Right lung (tissue), 5 donors: Measurements from ENCODE around the gene NPTXR. TPM values are rescaled to one million over a fixed set of nuclear protein-coding genes. Genes with fewer than 3 reads are reported as not detected.

Experiments
- DNase-seq, 2 donors: peaks; one replicate each; pipeline ENCODE4 v3.0.0-alpha.2; 2013
- polyA plus RNA-seq, 5 donors: library from polyadenylated mRNA; unstranded; fragments of 120-200 nt; gene quantifications; one replicate each; pipeline versions ENCODE4 v1.2.1 to v1.2.3, GENCODE V29; 2013; ENCODE audit warnings: inconsistent platforms in 1 of 5, low replicate concordance in 1 of 5; ENCODE audit not compliant: insufficient read length in 5 of 5, insufficient read depth in 1 of 5

Gene NPTXR
- polyA plus RNA-seq, 5 donors, result 7.0 to 12.5 (median 8.4) TPM

DNA sequence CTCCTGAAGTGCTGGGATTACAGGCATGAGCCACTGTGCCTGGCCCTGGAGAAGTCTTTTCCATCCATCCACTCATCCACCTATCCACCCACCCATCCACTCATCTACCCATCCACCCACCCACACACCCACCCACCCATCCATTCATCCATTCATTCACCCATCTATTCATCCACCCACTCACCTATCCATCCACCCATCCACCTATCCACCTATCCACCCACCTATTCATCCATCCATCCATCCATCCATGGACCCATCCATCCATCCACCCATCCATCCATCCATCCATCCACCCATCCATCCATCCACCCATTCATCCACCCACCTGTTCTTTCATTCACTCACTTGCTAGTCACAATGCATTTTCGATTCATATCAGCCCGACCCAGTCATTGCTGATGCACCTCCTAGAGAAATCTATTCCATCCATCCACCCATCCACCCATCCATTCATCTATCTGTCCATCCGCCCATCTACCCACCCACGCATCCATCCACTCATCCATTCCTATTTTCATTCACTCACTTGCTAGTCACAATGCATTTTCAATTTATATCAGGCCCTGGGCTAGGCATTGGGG, 70.4 kb downstream of the NPTXR start:
- no peak for DNase-seq

DNA sequence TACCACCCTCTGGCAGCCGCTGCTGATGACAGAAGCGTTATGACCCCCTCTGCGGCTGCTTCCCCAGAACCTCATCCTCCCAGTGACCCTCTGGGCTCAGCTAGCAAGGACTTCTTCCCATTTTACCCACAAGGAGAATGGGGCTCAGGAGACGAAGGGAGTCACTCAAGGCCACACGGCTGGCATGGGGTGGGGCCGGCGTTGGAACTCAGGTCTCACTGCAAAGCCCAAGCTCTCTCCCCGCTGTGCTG, 71.3 kb downstream of the NPTXR start:
- no peak for DNase-seq

DNA sequence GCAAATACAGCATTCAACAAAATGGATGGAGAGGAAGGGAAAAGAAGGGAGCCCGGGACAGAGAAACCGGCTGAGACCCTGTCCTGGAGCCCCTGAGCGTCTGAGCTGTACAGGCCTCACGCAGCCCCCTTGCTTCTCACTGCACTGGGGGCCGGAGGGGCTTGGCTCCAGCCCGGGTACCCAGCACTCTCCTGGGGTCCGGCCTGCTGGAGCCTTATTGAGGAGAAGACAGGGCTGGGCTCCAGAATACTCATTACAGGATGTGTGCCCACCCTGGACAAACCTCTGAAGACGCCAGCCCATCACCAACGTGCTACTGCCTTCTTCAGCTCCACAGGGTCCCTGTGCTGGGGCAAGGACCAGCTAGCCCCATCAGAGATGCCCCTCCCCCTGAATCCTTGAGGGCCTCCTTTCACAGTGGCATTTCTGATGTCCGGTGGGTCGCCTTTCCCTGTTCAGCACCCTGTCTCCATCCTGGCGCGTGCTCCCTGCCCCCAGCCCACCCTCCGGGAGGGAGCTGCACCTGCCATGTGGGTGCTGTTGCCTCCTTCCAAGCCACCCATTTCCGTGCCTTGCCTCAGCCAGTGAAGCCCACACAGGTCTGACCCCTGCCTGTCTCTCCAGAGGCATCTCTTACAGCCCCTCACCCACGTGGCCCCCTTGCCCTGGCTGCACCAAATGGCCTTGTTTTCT, 73.4 kb downstream of the NPTXR start:
- DNase-seq, result no peak

Other genes starting within 250 kb of the NPTXR start
- gene FAM227A, start 187.6 kb downstream of the NPTXR start, polyA plus RNA-seq, result 1 to 10 TPM; 4.5 to 7.1 (median 5.6) TPM
- gene CBY1, start 187.4 kb downstream of the NPTXR start, polyA plus RNA-seq, result 10 to 100 TPM; 44.9 to 59.3 (median 56.3) TPM
- gene TOMM22, start 162.1 kb downstream of the NPTXR start, polyA plus RNA-seq, result 10 to 100 TPM; 84.8 to 92.2 (median 86.0) TPM
- 10 to 100 TPM; 46.3 to 55.6 (median 47.7) TPM for gene JOSD1, start 143.1 kb downstream of the NPTXR start, polyA plus RNA-seq
- gene GTPBP1, start 138.1 kb downstream of the NPTXR start, polyA plus RNA-seq, result 10 to 100 TPM; 36.0 to 45.8 (median 40.5) TPM
- 10 to 100 TPM; 50.9 to 71.6 (median 62.2) TPM for gene SUN2, start 88.0 kb downstream of the NPTXR start, polyA plus RNA-seq
- 10 to 100 TPM; 32.2 to 40.6 (median 34.6) TPM for gene DNAL4, start 49.9 kb downstream of the NPTXR start, polyA plus RNA-seq
- gene CBX6, start 28.2 kb upstream of the NPTXR start, polyA plus RNA-seq, result 10 to 100 TPM; 20.9 to 42.7 (median 35.2) TPM
- under 1 TPM in 4 of 5 donors, not detected in 1; 0.15 to 0.40 (median 0.19) TPM for gene APOBEC3A, start 113.6 kb upstream of the NPTXR start, polyA plus RNA-seq
- 10 to 100 TPM in 1 of 5 donors, 1 to 10 TPM in 4; 2.9 to 10.3 (median 5.7) TPM for gene APOBEC3B, start 138.3 kb upstream of the NPTXR start, polyA plus RNA-seq
- gene APOBEC3C, start 170.2 kb upstream of the NPTXR start, polyA plus RNA-seq, result 10 to 100 TPM; 22.3 to 26.8 (median 24.5) TPM
- gene APOBEC3D, start 177.1 kb upstream of the NPTXR start, polyA plus RNA-seq, result 1 to 10 TPM; 2.3 to 4.0 (median 3.2) TPM
- gene APOBEC3F, start 196.8 kb upstream of the NPTXR start, polyA plus RNA-seq, result 10 to 100 TPM; 11.0 to 11.7 (median 11.4) TPM
- 10 to 100 TPM; 14.2 to 18.6 (median 15.5) TPM for gene APOBEC3G, start 233.2 kb upstream of the NPTXR start, polyA plus RNA-seq